GM12878 (cell line): ENCODE data around the gene TBC1D1. TPM values are rescaled to one million over a fixed set of nuclear protein-coding genes. Genes with fewer than 3 reads are reported as not detected.

ENCODE experiments used
- ATAC-seq: fragments of 200-7000 bp; cut with Tn5 transposase; 3 replicates; pipeline ENCODE4 v1.9.1; 2020; ENCODE audit warnings: mild to moderate bottlenecking, moderate library complexity
- BruUV-seq: library from RNA; stranded (reverse); fragments of 400-500 nt; replicated peaks from 2 replicates; lab custom pipeline; 2021; lab: Mats Ljungman, UMichigan
- CTCF ChIA-PET: fragments of 300-600 bp; sonication (Branson Sonifier 250); formaldehyde crosslinking; extraction: SDS; loops from one replicate; lab custom pipeline; 2021; ENCODE audit warnings: inconsistent platforms; lab: Yijun Ruan, JAX
- POLR2A ChIA-PET: fragments of 350-600 bp; formaldehyde crosslinking; extraction: SDS; loops from one replicate; lab custom pipeline; 2021; ENCODE audit warnings: inconsistent platforms; lab: Charles Lee
- RAD21 ChIA-PET: fragments of 300-600 bp; sonication (Branson Sonifier 250); formaldehyde crosslinking; loops from one replicate; lab custom pipeline; 2023; ENCODE audit warnings: antibody characterized with exemption; ENCODE audit not compliant: unreplicated experiment; lab: Charles Lee
- SMC1A ChIA-PET: fragments of 300-600 bp; sonication (Branson Sonifier 250); formaldehyde crosslinking; loops from one replicate; lab custom pipeline; 2023; ENCODE audit not compliant: unreplicated experiment, uncharacterized antibody; lab: Charles Lee
- DNase-seq: peaks from one replicate; pipeline ENCODE4 v3.0.0-alpha.2; 2011; ENCODE audit warnings: low read depth, low spot score
- FAIRE-seq: peaks from 3 replicates; lab custom pipeline; 2011; peaks lifted over from hg19 to GRCh38; lab: Jason Lieb, UNC
- H2AFZ ChIP-seq: 2 replicates; pipeline ENCODE4 v1.6.0; 2011; ENCODE audit warnings: low read depth, low read length, control low read depth; ENCODE audit not compliant: control insufficient read depth
- H3K27ac ChIP-seq: 2 replicates; pipeline ENCODE4 v1.5.1; 2011; ENCODE audit warnings: control low read depth; ENCODE audit not compliant: control insufficient read depth, insufficient read depth
- H3K27me3 ChIP-seq, 2 experiments: replicated peaks in 1 of 2; 2 replicates each; pipeline versions ENCODE4 v1.6.0 to v1.6.1; 2011; ENCODE audit warnings: low read length in 1 of 2; ENCODE audit not compliant: control insufficient read depth in 2 of 2, insufficient read depth in 2 of 2
- H3K36me3 ChIP-seq, 2 experiments: 2 replicates each; pipeline ENCODE4 v1.5.1; 2011; ENCODE audit warnings: low read length in 1 of 2; ENCODE audit not compliant: control insufficient read depth in 2 of 2, insufficient read depth in 2 of 2
- H3K4me1 ChIP-seq: 2 replicates; pipeline ENCODE4 v1.6.1; 2011; ENCODE audit warnings: mild to moderate bottlenecking, low read length, moderate library complexity, mixed read lengths; ENCODE audit not compliant: control insufficient read depth, insufficient read depth
- H3K4me2 ChIP-seq: 2 replicates; pipeline ENCODE4 v1.6.0; 2011; ENCODE audit warnings: control low read depth; ENCODE audit not compliant: control insufficient read depth, insufficient read depth
- H3K4me3 ChIP-seq: fragments of 200-600 bp; sonication (generic); 2 replicates; pipeline ENCODE4 v1.5.1; 2016
- H3K79me2 ChIP-seq: 2 replicates; pipeline ENCODE4 v1.6.0; 2011; ENCODE audit warnings: low read length; ENCODE audit not compliant: control insufficient read depth, insufficient read depth
- H3K9ac ChIP-seq: 2 replicates; pipeline ENCODE4 v1.8.0; 2011; ENCODE audit warnings: low read length, control low read depth, mixed read lengths; ENCODE audit not compliant: control insufficient read depth, insufficient read depth
- H3K9me3 ChIP-seq: replicated peaks from 3 replicates; pipeline ENCODE4 v1.5.1; 2011; ENCODE audit warnings: mild to moderate bottlenecking, low read length; ENCODE audit not compliant: control insufficient read depth, insufficient read depth
- H4K20me1 ChIP-seq: 2 replicates; pipeline ENCODE4 v1.6.0; 2011; ENCODE audit not compliant: control insufficient read depth, insufficient read depth
- FOXK2 ChIP-seq: fragments of 450-650 bp; IDR thresholded peaks from 2 replicates; pipeline ENCODE4 v1.6.1; 2017; ENCODE audit warnings: mild to moderate bottlenecking, moderate library complexity
- JUNB ChIP-seq: IDR thresholded peaks from 2 replicates; pipeline ENCODE4 v1.6.1; 2016; ENCODE audit warnings: antibody characterized with exemption, mild to moderate bottlenecking
- MYB ChIP-seq: fragments of 150-350 bp; IDR thresholded peaks from 2 replicates; pipeline ENCODE4 v1.6.1; 2014; ENCODE audit warnings: mild to moderate bottlenecking, low read depth, low read length, borderline replicate concordance
- MYC ChIP-seq: IDR thresholded peaks from 2 replicates; pipeline ENCODE4 v1.6.1; 2011; ENCODE audit warnings: mild to moderate bottlenecking, low read length, moderate library complexity, inconsistent platforms; ENCODE audit not compliant: insufficient read depth, insufficient replicate concordance, insufficient read length, severe bottlenecking
- NFYB ChIP-seq: IDR thresholded peaks from 2 replicates; pipeline ENCODE4 v1.6.1; 2011; ENCODE audit warnings: low read depth, mild to moderate bottlenecking, low read length, improper control_type of control experiment, moderate library complexity; ENCODE audit not compliant: insufficient read depth
- NR2C1 ChIP-seq: fragments of 450-650 bp; IDR thresholded peaks from 2 replicates; pipeline ENCODE4 v1.6.1; 2017; ENCODE audit warnings: antibody characterized with exemption, mild to moderate bottlenecking, moderate library complexity
- PRDM15 ChIP-seq: fragments of 450-650 bp; formaldehyde crosslinking; IDR thresholded peaks from 2 replicates; pipeline ENCODE4 v1.4.0; 2020; ENCODE audit warnings: mild to moderate bottlenecking, moderate library complexity
- RBBP5 ChIP-seq: fragments of 200-600 bp; sonication (generic); conservative IDR thresholded peaks from 2 replicates; pipeline ENCODE4 v1.6.1; 2016
- TAF1 ChIP-seq: IDR thresholded peaks from 2 replicates; pipeline ENCODE4 v1.6.1; 2011; ENCODE audit warnings: mild to moderate bottlenecking, low read depth, low read length, borderline replicate concordance
- ZBTB33 ChIP-seq: fragments of 450-650 bp; IDR thresholded peaks from 2 replicates; pipeline ENCODE4 v1.6.1; 2017; ENCODE audit warnings: mild to moderate bottlenecking
- ZBTB40 ChIP-seq: fragments of 450-650 bp; IDR thresholded peaks from 2 replicates; pipeline ENCODE4 v1.6.1; 2016; ENCODE audit warnings: mild to moderate bottlenecking, moderate library complexity, borderline replicate concordance
- ZNF24 ChIP-seq: fragments of 450-650 bp; IDR thresholded peaks from 2 replicates; pipeline ENCODE4 v1.6.1; 2017; ENCODE audit warnings: antibody characterized with exemption, mild to moderate bottlenecking
- ZNF274 ChIP-seq: IDR thresholded peaks from one replicate; pipeline ENCODE4 v1.8.0; 2011; ENCODE audit not compliant: insufficient read length, insufficient read depth
- WGBS: methylation state at CpG from one replicate; pipeline ENCODE4 v1.1.6; 2016; ENCODE audit warnings: low lambda C conversion rate; ENCODE audit not compliant: insufficient replicate concordance, insufficient coverage; ENCODE audit errors: missing lambda C conversion rate; 5-methylcytosine and 5-hydroxymethylcytosine counted together
- in situ Hi-C: fragments of 300-500 bp; cut with MboI; formaldehyde crosslinking; loops from 9 replicates; pipeline ENCODE4 v1.14.3; 2018; ENCODE audit warnings: mixed read lengths
- intact Hi-C: fragments of 100-400 bp; cut with micrococcal nuclease; formaldehyde crosslinking; loops from one replicate; pipeline ENCODE4 v1.14.2; 2022; ENCODE audit not compliant: unreplicated experiment
- polyA plus RNA-seq, 11 experiments: library from polyadenylated mRNA; depleted of rRNA in 4 of 11; unstranded in 6 of 11; stranded (reverse) in 5 of 11; fragments of >200 nt; fragmentation: Nextera tagmentation in 4 of 11; fragmentation: Illumina TruSeq in 1 of 11; extraction: Ambion mirVana in 4 of 11; extraction: Trizol in 1 of 11; gene quantifications; 1 replicate in 1 of 11; 2 replicates in 10 of 11; pipeline versions ENCODE4 v1.2.1 to v1.2.3, GENCODE V29; 2011 to 2016; ENCODE audit warnings: inconsistent platforms in 2 of 11, missing spikeins in 2 of 11, low read depth in 1 of 11
- total RNA-seq, 4 experiments: library from RNA; depleted of rRNA in 3 of 4; stranded (reverse); fragments of >200 nt in 3 of 4; fragmentation: Illumina TruSeq in 1 of 4; extraction: Trizol in 1 of 4; gene quantifications; 2 replicates each; pipeline versions ENCODE4 v1.2.1 to v1.2.3, GENCODE V29; 2013 to 2021
- TF ChIP-seq, protein P1 (sequence below): IDR thresholded peaks from 2 replicates; pipeline ENCODE4 v1.6.1; 2011; ENCODE audit warnings: low read depth, mild to moderate bottlenecking, low read length, moderate library complexity, borderline replicate concordance; ENCODE audit errors: extremely low read depth

TBC1D1 gene
- total and polyA plus RNA-seq, 10 of the 15 experiments (the other 5 are each of a cell fraction or from before 2014, with no cell fraction given) = 5.3 to 102 (median 57.8) TPM

- FAIRE-seq = no peak
- CTCF ChIA-PET = no interaction called here
- Histone ChIP-seq H3K36me3 (peaks cover 6% of the 10 kb centered on the region in 2 experiments; a peak in 3 of 4 replicates), H3K27me3 (no peaks in the 10 kb centered on the region), H3K9me3 (no peaks in the 10 kb centered on the region), H3K79me2 (no peaks in the 10 kb centered on the region; the same call in none of the 2 replicates), H3K9ac (no peak overlapping the region), H3K4me1 (no peaks in the 10 kb centered on the region), H3K27ac (no peak overlapping the region), H4K20me1 (no peaks in the 10 kb centered on the region), H3K4me3 (no peak overlapping the region), H3K4me2 (no peak overlapping the region), H2AFZ (no peak overlapping the region)
- 67% methylated on average over 3 of the region's 3 CpGs for WGBS
- in situ Hi-C loops = no loop called here
- POLR2A ChIA-PET = interaction anchor here (0.8 kb wide), 1 partner anchor 152 kb away, joined by 3 read pairs; no protein-coding TSS in a partner anchor
- ATAC-seq = no peak
- intact Hi-C loops = no loop called here
- SMC1A ChIA-PET = no interaction called here
- RAD21 ChIA-PET = no interaction called here
- no peak for DNase-seq
- no TSS peak for BruUV-seq
- TF ChIP-seq JUNB (no peak), MYB (no peak), ZNF24 (no peak), NFYB (no peak), PRDM15 (CRISPR knock-in tag) (no peak), RBBP5 (no peak), FOXK2 (no peak), TAF1 (no peak), ZBTB33 (no peak), NR2C1 (no peak), ZBTB40 (no peak), MYC (no peak), ZNF274 (no peak)
- TF ChIP-seq, protein P1, sequence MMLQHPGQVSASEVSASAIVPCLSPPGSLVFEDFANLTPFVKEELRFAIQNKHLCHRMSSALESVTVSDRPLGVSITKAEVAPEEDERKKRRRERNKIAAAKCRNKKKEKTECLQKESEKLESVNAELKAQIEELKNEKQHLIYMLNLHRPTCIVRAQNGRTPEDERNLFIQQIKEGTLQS = no peak
Measured at GRCh38 chr4:38011511-38012162, 120.8 kb downstream of the TBC1D1 start.
